HepG2 (cell line): ENCODE measurements around the gene LCA5. TPM values are rescaled to one million over a fixed set of nuclear protein-coding genes. Genes with fewer than 3 reads are reported as not detected.
A peak's percentile ranks its signal among the peaks of the same experiment; 100 is the strongest.

Source experiments
- ATF7 ChIP-seq, 2 experiments: fragments of 450-650 bp in 1 of 2; sonication (generic) in 1 of 2; formaldehyde crosslinking in 1 of 2; IDR thresholded peaks; 2 replicates each; pipeline versions ENCODE4 v1.4.0 to v1.6.1; 2016 to 2020; ENCODE audit warnings: antibody characterized with exemption in 1 of 2, mild to moderate bottlenecking in 1 of 2, missing genetic modification reagents in 1 of 2
- ELF4 ChIP-seq: sonication (generic); formaldehyde crosslinking; IDR thresholded peaks from 2 replicates; pipeline ENCODE4 v1.5.0; 2020; ENCODE audit warnings: missing genetic modification reagents, mild to moderate bottlenecking, moderate library complexity, borderline replicate concordance
- HNF1A ChIP-seq, 2 experiments: sonication (generic) in 1 of 2; formaldehyde crosslinking in 1 of 2; IDR thresholded peaks; 2 replicates each; pipeline versions ENCODE4 v1.4.0 to v1.6.1; 2016 to 2020; ENCODE audit warnings: borderline replicate concordance in 1 of 2, low read depth in 1 of 2, mild to moderate bottlenecking in 1 of 2, missing genetic modification reagents in 1 of 2
- PITX1 ChIP-seq: sonication (generic); formaldehyde crosslinking; IDR thresholded peaks from 2 replicates; pipeline ENCODE4 v1.5.1; 2020; ENCODE audit warnings: mild to moderate bottlenecking, missing genetic modification reagents
- SAFB2 ChIP-seq: sonication (generic); formaldehyde crosslinking; IDR thresholded peaks from 2 replicates; pipeline ENCODE4 v1.5.1; 2020; ENCODE audit warnings: missing genetic modification reagents, low read depth, mild to moderate bottlenecking, borderline replicate concordance
- SMAD3 ChIP-seq: sonication (generic); formaldehyde crosslinking; IDR thresholded peaks from 2 replicates; pipeline ENCODE4 v1.4.0; 2020; ENCODE audit warnings: missing genetic modification reagents
- SMC3 ChIP-seq: IDR thresholded peaks from 2 replicates; pipeline ENCODE4 v1.6.1; 2011; ENCODE audit warnings: low read length, improper control_type of control experiment
- SSRP1 ChIP-seq: IDR thresholded peaks from 2 replicates; pipeline ENCODE4 v1.6.1; 2016; ENCODE audit warnings: control low read depth
- TFAP4 ChIP-seq: sonication (generic); IDR thresholded peaks from 2 replicates; pipeline ENCODE4 v1.6.1; 2016; ENCODE audit warnings: low read depth, borderline replicate concordance
- TOPORS ChIP-seq: sonication (generic); formaldehyde crosslinking; IDR thresholded peaks from 2 replicates; pipeline ENCODE4 v1.8.0; 2023; ENCODE audit warnings: mild to moderate bottlenecking, missing genetic modification reagents
- ZBED4 ChIP-seq: sonication (generic); formaldehyde crosslinking; IDR thresholded peaks from 2 replicates; pipeline ENCODE4 v1.4.0; 2020; ENCODE audit warnings: missing genetic modification reagents, borderline replicate concordance
- ZIK1 ChIP-seq: sonication (generic); formaldehyde crosslinking; IDR thresholded peaks from 2 replicates; pipeline ENCODE4 v1.5.0; 2020; ENCODE audit warnings: mild to moderate bottlenecking, low read depth, missing genetic modification reagents, borderline replicate concordance
- ZNF430 ChIP-seq: sonication (generic); formaldehyde crosslinking; IDR thresholded peaks from 2 replicates; pipeline ENCODE4 v1.9.0; 2021; ENCODE audit warnings: mild to moderate bottlenecking, missing genetic modification reagents
- ZNF709 ChIP-seq: sonication (generic); formaldehyde crosslinking; IDR thresholded peaks from 2 replicates; pipeline ENCODE4 v1.5.0; 2020; ENCODE audit warnings: mild to moderate bottlenecking, missing genetic modification reagents
- polyA plus RNA-seq, 8 experiments: library from polyadenylated mRNA; depleted of rRNA in 3 of 8; stranded (reverse) in 7 of 8; unstranded in 1 of 8; fragments of >200 nt; fragmentation: Illumina TruSeq in 4 of 8; extraction: Trizol in 4 of 8; gene quantifications; 2 replicates each; pipeline versions ENCODE4 v1.2.1 to v1.2.3, GENCODE V29; 2011 to 2016; ENCODE audit warnings: low read depth in 4 of 8, missing spikeins in 1 of 8, mixed read lengths in 1 of 8; ENCODE audit not compliant: insufficient read depth in 1 of 8
- total RNA-seq, 5 experiments: library from RNA; depleted of rRNA; stranded (reverse); fragments of >200 nt; fragmentation: Illumina TruSeq; extraction: Trizol; gene quantifications; 2 replicates each; pipeline ENCODE4 v1.2.3, GENCODE V29; 2016; ENCODE audit warnings: low read depth in 1 of 5
- TF ChIP-seq, protein P1 (sequence below): sonication (generic); formaldehyde crosslinking; IDR thresholded peaks from 2 replicates; pipeline ENCODE4 v1.5.1; 2020; ENCODE audit warnings: mild to moderate bottlenecking, missing genetic modification reagents

The LCA5 gene
- total and polyA plus RNA-seq, 2 of the 13 experiments (the other 11 are each of a cell fraction or from before 2014, with no cell fraction given), result 0.84 to 4.6 TPM

GRCh38 chr6:79525272-79526100 lies 11.7 kb downstream of the LCA5 start (continued):
- TF ChIP-seq ZNF709 (CRISPR knock-in tag) (peak; percentile 53; the same call in 1 of the 2 replicates), SMAD3 (CRISPR knock-in tag) (0 out of 2 replicates have a peak, but pooled peaks have one; percentile 39), ZIK1 (CRISPR knock-in tag) (no peak), ZNF430 (CRISPR knock-in tag) (peak; percentile 77), TFAP4 (peak; percentile 21; the same call in 1 of the 2 replicates), SMC3 (no peak), ZBED4 (CRISPR knock-in tag) (peak; percentile 83), ATF7 (IDR thresholded peaks at IDR 0.05) (peak; percentile 50), ATF7 (CRISPR knock-in tag; IDR thresholded peaks at IDR 0.05) (no peak), ELF4 (CRISPR knock-in tag) (no peak), SSRP1 (no peak), HNF1A (IDR thresholded peaks at IDR 0.05; ENCODE audit: low read depth) (no peak; the same call in 1 of the 2 replicates), HNF1A (CRISPR knock-in tag; IDR thresholded peaks at IDR 0.05; ENCODE audit: borderline replicate concordance) (peak; percentile 25; the same call in 1 of the 2 replicates), PITX1 (CRISPR knock-in tag) (peak; percentile 89), SAFB2 (CRISPR knock-in tag) (no peak), TOPORS (no peak)
- TF ChIP-seq, protein P1, sequence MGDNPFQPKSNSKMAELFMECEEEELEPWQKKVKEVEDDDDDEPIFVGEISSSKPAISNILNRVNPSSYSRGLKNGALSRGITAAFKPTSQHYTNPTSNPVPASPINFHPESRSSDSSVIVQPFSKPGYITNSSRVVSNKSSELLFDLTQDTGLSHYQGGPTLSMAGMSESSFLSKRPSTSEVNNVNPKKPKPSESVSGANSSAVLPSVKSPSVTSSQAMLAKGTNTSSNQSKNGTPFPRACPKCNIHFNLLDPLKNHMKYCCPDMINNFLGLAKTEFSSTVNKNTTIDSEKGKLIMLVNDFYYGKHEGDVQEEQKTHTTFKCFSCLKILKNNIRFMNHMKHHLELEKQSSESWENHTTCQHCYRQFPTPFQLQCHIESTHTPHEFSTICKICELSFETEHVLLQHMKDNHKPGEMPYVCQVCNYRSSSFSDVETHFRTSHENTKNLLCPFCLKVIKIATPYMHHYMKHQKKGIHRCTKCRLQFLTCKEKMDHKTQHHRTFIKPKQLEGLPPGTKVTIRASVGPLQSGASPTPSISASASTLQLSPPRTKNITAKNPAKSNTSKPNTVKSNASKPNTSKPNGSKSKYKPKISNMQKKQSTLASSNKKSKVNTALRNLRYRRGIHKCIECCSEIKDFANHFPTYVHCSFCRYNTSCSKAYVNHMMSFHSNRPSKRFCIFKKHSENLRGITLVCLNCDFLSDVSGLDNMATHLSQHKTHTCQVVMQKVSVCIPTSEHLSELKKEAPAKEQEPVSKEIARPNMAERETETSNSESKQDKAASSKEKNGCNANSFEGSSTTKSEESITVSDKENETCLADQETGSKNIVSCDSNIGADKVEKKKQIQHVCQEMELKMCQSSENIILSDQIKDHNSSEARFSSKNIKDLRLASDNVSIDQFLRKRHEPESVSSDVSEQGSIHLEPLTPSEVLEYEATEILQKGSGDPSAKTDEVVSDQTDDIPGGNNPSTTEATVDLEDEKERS, result 0 out of 2 replicates have a peak, but pooled peaks have one; percentile 49
